Kidney capillary endothelial cell (primary cell): ENCODE measurements around the gene SSR3.
A peak's percentile ranks its signal among the peaks of the same experiment; 100 is the strongest.
"Not testable (repeated sequence)": the region's sequence is repeated elsewhere in the genome, so short reads cannot be mapped to it uniquely, and the experiment has no call there.

Experiments
- DNase-seq: peaks from one replicate; pipeline ENCODE4 v3.0.0-alpha.2; 2018; ENCODE audit warnings: low spot score

Gene SSR3

GRCh38 chr3:156576051-156576450 is 21.1 kb upstream of the SSR3 start:
- no peak for DNase-seq

DNA sequence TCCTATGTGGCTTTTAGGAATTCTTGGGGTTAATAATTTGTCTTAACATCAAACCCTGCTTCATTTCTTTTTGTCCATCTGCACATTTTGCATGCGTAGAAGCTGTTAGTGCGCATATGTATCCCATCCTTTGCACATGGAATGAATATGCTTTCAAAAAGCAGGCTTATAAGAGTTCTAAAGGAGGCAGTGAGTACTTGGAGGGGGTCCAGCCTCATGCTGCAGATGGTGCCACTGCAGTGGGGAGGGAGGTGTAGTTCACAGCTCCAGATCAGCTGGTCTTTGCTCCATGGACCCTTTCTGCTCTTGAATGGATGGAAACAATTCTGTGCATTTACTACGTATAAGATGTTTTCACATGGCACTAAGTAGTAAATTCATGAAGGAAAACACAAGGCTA is 20.7 kb upstream of the SSR3 start:
- no peak for DNase-seq

- not testable (repeated sequence) for DNase-seq
These were observed 15.0 kb upstream of the SSR3 start for GRCh38 chr3:156569881-156570280.

DNA sequence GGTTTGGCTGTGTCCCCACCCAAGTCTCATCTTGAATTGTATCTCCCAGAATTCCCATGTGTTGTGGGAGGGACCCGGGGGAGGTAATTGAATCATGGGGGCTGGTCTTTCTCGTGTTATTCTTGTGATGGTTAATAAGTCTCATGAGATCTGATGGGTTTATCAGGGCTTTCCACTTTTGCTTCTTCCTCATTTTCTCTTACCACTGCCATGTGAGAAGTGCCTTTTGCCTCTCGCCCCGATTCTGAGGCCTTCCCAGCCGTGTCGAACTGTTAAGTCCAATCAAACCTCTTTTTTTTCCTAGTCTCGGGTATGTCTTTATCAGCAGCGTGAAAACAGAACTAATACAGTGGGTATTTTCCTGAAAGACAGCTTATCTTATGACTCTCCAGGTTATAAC is 14.1 kb upstream of the SSR3 start:
- DNase-seq, result not testable (repeated sequence)

DNA sequence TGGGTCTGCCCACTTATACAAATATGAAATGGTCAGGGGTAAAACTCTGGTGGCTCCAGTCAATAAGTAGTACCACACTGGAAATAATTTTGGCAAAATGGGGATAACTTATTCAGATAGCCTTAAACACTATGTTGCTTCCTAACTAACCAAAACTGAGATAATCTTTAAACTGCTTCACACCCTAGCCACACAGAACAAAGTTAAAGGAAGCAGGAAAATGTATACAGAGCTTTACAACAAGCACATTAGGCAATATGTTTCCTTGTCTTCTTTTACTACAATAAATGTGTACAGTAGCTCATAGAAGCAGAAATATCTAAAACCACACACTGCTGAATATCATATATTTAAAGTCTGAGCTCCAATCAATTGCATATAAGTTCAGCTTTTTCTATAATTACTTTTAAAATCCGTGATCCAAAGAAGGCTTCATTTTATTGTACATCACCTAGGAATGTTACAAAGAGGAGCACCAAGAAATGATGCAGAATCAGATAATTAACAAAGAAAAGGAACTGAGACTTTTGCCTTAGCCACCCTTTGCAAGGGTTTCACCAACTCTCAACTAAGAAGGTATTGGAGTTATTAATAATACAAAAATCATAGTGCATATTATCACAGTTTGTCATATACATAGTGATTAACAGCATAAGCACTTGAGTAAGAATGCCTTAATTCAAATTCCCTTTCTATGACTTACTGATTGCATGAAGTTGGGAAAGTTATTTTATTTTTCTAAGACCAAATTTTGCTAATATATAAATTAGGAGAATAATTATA is 9.2 kb upstream of the SSR3 start:
- DNase-seq, result no peak

GRCh38 chr3:156562486-156562885 is 7.6 kb upstream of the SSR3 start:
- not testable (repeated sequence) for DNase-seq

DNA sequence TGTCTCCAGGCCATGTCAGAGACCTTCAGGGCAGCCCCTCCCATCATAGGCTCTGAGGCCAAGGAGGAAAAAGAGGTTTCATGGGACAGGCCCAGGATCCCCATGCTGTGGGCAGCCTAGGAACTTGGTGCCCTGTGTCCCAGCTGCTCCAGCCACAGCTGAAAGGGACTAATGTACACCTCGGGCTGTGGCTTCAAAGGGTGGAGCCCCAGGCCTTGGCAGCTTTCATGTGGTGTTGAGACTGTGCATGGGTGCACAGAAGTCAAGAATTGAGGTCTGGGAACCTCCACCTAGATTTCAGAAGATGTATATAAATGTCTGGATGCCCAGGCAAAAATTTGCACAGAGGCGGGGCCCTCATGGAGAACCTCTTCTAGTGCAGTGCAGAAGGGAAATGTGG is 6.6 kb upstream of the SSR3 start:
- no peak for DNase-seq

GRCh38 chr3:156559321-156559720 is 4.4 kb upstream of the SSR3 start:
- DNase-seq, result no peak

DNA sequence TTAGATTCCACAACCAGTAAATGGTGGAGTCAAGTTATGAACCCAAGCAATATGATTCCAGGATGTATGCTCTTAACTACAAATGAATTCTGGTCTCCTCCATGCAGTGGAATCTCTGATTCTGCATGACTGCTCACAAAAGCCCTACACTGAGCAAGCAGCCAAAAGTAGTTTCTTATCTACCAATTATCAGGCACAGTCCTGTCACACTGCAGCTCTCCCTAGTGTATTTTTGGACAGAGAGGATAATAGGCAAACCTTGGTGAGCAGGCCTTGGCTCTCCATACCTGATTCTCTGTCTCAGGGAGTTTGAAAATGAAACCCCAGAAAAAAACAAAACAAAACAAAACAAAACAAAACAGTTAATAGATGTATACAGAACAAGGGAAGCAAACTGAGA is 3.5 kb upstream of the SSR3 start:
- DNase-seq, result no peak

DNA sequence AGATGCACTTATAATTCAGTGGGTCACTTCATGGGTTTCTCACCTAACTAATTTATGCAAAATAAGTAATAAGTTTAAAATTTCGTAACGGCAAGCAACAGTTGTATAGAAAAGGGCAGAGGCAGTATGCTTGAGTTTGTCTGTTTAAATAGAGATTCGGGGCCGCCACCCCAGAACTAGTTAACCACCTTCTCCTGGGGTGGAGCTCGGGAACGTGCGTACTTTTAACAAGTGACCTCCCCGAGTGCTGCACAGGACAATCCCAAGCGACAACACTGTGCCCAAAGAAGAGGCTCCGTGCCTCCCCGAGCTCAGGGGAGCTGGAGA is 439 bp downstream of the SSR3 start:
- no peak for DNase-seq

DNA sequence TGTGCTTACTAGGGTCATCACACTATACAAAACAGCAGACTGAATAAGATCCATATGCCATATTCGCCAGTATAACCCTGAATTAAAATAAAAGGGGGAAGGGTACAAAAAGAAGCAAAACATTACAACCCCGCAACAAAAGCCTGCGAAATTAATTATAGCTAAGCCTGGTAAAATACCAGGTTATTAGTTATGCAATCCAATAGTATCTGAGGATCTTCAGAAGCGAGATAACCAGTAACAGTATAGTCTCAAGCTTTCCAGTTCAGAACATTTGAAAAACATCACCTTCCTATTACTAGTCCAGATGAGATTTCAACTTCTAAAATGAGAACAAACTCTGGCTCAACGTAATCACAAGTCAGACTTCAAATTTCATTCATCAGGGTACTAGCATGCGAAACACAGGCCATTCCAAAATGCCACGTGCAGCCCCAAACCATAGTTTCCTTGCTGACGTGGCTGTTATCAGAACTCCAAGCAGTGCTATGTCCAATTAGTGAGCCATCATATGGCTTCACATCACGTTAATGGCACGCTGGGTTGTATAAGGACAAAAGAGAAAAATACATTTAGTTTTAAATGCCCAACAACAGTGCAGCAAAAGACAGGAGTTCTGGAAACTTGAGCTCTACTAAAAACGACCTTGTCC is 1.1 kb downstream of the SSR3 start:
- DNase-seq, result no peak

GRCh38 chr3:156552973-156553372 is 1.9 kb downstream of the SSR3 start:
- DNase-seq, result no peak

DNA sequence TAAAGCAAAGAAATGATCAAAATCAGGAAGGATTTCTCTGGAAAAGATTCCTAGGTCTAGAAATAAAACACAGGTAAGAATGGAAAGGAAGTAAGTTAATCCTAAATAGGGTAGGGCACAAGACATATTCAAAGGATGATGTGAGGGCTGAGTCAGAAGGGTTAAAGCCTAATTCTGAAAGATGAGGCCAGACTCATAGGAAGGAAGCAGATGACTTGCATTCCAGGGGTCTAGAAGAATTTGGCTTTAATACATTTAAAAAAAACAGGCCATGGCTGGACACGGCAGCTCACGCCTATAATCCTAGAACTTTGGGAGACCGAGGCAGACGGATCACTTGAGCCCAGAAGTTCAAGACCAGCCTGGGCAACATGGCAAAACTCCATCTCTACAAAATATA is 3.2 kb downstream of the SSR3 start:
- DNase-seq, result peak; percentile 94

GRCh38 chr3:156551261-156551660 is 3.7 kb downstream of the SSR3 start:
- peak; percentile 83 for DNase-seq

GRCh38 chr3:156548902-156549301 is 6.0 kb downstream of the SSR3 start:
- no peak for DNase-seq

DNA sequence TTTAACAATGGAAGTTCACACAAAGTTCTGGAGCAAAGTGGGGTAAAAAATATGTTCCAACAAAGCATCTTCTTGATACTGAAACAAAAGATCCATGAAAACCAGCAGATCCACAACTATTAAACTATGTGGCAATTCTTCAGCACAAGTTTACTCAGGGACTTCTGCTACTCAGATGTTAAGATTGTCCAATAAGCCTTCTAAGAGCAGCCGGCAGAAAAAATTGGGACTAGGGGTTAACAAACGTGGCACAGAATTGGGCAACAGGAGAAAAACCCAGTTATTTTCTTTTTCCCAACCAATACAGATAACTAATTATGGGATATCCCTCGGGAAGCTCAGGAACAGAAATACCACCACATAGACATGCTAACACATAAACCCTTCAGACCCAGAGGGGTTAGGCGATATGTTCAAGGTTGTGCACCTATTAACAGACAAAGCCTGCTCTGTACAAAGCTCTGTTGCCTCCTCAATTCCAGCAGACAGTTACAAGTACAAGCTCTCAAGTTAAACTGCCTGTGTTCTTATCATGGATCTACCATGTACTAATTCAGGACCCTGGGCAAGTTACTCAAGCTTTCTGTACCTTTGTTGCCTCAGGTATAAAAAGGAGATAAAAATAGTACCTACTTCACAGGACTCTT is 6.8 kb downstream of the SSR3 start:
- DNase-seq, result no peak

DNA sequence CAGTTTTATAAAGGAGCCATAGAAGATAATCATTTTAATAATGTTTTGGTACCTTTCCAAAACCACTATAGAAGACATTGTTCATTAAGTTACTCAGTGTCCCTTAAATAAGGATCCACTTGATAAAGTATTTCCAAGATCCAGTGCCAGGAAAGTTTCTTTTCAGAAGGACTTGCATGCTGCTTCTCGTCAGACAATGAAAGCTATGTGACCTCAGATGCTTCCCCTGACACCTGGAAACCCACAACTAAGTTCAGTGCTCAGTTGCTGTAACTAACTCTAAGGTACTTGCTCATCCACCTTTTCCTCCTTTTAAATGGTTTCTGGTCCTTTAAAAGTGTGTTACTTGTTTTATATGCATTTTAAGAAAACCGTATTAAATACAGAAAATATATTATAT is 7.3 kb downstream of the SSR3 start:
- DNase-seq, result no peak

DNA sequence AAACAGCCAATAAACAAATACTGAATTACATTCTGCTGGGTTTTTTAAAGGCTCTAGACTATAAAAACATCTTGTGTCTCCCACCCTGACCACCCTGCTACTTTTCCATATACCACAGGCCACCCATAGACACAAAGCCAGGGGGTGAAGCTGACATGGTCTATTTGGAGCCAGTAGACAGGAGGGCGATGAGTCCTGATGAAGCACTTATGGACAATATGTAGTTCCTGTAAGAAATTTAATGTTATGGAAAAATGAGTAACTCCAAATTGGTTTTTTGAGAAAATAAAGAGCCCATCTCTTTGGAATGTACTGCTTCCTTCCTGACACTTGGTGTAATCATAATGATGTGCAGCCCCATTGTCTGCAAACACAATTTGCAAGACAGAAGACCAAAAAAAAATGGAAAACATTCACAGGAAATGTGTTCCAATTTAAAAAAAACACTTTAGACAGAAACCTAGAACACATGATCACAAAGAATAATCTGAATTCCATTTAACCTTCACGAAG is 11.8 kb downstream of the SSR3 start:
- peak; percentile 81 for DNase-seq

GRCh38 chr3:156542101-156543042 is 12.5 kb downstream of the SSR3 start:
- no peak for DNase-seq

DNA sequence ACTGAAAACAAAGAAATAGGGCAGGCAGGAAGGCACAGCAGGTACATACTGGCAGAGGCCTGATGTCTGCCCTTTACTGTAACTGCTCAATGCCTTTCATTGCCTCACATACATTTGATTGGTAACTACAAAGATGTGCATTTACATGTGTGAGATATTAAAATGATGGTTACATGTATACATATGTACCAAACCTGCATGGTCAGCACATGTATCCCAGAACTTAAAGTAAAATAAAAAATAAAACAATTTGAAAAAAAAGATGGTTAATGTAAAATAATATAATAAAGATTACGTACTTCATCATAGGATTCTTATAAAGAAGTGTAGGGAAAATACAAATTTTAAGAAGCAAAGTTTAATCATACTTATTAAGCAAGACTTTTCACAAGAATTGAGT is 15.1 kb downstream of the SSR3 start:
- DNase-seq, result no peak

- DNase-seq, result no peak
These were observed 15.9 kb downstream of the SSR3 start for GRCh38 chr3:156539051-156539450.
